Measurements from ENCODE around the gene SLC39A5. TPM values are rescaled to one million over a fixed set of nuclear protein-coding genes. Genes with fewer than 3 reads are reported as not detected.

SLC39A5 gene
- total RNA-seq = not detected in 2 replicates

GRCh38 chr12:56229916-56230431, at the start of gene SLC39A5:
TSS of gene SLC39A5 (plus strand) at chr12:56230051. CDS start at chr12:56231275, 1,224 bp downstream.

DNA sequence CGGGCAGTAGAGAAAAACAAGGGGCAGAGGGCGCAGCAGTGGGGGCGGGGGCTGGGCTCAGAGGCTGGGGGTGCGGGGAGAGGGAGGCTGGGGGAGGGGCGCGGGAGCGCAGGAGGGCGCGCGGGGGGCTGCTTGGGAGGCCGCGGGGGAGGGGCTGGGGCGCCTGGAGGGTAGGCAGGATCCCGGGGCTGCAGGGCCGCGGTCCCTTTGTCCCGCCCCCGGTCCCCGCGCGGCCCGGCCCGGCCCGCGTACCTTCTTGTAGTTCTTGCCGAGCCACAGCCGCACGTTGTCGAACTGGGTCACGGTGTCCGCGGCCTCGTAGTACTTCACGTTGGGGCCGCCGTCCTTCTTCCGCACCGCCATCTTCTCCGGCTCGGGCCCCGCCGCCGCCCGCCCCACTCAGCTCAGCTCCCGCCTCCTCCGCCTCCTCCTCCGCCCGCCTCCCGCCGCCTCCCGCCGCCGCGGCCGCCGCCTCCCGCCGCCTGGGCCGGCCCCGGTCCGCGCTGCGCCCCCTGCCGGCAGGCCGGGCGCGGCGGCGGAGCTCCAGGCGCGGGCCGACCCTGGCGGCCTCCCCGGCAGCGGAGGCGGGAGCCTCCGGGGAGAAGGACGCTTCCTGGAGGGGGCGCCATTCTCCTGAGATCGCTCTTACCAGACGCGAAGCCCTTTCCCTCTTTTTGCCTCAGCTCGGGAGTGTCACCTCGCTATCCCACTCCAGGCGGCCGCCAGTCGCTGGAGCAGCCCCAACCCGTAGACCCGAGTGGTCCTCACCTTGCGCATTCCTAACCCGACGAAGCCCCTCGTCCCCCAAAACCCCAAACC, 40.5 kb upstream of the SLC39A5 start, which contains the start of gene SMARCC2:
SMARCC2 (minus strand) TSS at position 385 of the 819 bp plus-strand sequence; CDS start at position 363, 22 bp downstream.

DNA sequence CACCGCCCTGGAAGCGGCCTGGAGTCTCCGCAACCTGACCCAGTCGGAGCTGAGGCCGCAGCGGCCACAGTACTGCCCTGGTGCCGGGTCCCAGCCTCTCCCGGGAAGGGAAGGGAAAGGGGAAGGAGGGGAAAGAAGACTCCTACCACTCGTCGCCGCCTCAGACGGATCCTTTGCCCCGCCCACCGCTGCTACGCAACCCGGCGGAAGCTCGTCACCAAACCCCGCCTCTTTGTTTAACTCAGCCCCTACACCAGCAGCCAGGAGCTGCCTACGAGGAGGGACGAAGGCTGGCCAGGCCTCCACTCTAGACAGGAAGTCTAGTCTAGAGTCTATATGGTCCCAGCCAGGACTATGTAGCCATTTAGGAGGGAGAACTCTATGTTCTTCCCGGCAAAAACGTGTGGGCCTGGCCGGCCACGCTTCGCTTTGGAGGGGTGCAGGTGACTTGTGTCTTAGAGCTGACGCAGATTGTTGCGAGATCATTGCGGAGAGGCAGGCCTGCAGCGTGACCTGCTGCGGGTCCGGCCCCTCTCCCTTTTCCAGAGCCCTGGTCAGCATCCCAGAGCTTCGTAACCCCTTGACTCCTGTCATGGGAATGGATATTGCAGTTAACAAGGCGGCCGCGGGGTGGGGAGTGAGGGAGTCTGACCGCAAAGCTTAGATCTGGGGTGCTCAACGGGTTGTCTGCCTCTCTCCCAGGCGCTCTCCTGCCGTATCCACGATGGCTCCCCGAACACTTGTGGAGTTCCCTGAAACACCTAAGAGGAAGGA, 7.9 kb upstream of the SLC39A5 start, which contains the start of gene RNF41:
RNF41 (minus strand) TSS at position 166 of the 774 bp plus-strand sequence. CDS start 7,875 bp downstream, outside the sequence.

GRCh38 chr12:56224102-56224701, 5.6 kb upstream of the SLC39A5 start, which contains the start of gene NABP2:
TSS of gene NABP2 (plus strand) at chr12:56224342. CDS start at chr12:56224857, 515 bp downstream.

GRCh38 chr12:56258068-56258819, 28.4 kb downstream of the SLC39A5 start, which contains the start of gene ANKRD52:
TSS of gene ANKRD52 (minus strand) at chr12:56258384. CDS start at chr12:56258269, 115 bp downstream.

DNA sequence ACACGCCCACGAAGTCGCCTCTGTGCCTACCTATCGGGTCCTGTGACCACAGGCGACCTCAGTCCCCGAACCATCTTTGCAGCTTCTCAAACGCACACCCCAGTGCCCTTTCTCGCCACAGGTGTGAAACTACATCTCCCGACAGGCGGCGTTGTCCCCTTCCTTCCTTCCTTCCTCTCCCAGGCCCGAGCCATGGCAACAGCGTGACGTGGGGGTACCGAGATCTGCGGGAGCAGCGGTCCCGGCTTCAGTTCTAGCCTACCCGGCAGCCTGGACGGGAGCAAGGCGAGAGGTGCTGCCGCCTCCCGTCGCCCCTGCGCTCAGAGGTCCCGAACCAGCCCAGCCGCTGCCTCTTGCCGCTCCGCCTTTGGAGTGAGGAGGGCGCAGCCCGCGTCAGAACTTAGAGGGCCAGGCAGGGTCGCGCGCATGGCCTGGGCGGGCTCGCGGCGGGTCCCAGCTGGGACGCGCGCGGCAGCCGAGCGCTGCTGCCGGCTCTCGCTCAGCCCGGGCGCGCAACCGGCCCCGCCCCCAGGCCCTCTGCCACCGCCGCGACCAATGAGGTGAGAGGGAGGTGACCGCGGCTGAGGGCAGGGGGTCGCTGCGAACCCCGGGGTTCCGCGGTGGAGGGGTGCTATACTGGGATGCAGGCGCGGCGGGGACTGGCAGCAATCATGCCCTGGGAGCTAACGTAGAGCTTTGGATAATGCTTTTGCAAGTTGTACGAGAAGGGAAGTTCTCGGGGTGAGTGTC, 37.0 kb downstream of the SLC39A5 start, which contains the start of gene COQ10A:
COQ10A (plus strand) TSS at position 250 of the 750 bp plus-strand sequence; CDS start at position 427, 177 bp downstream.

Other genes with a start within 250 kb of the SLC39A5 start
- 8.3 and 11.2 TPM in 2 replicates for gene SUOX, start 232.8 kb upstream of the SLC39A5 start, total RNA-seq
- gene IKZF4, start 209.0 kb upstream of the SLC39A5 start, total RNA-seq = 0.94 and 2.2 TPM in 2 replicates
- 1,053 and 1,704 TPM in 2 replicates for gene RPS26, start 188.1 kb upstream of the SLC39A5 start, total RNA-seq
- gene ERBB3, start 149.9 kb upstream of the SLC39A5 start, total RNA-seq = 6.2 and 14.0 TPM in 2 replicates
- gene PA2G4, start 125.5 kb upstream of the SLC39A5 start, total RNA-seq = 183 and 356 TPM in 2 replicates
- gene RPL41, start 113.4 kb upstream of the SLC39A5 start, total RNA-seq = 4,093 and 5,143 TPM in 2 replicates
- gene ZC3H10, start 111.8 kb upstream of the SLC39A5 start, total RNA-seq = 0.62 and 3.8 TPM in 2 replicates
- 176 and 198 TPM in 2 replicates for gene ESYT1, start 101.8 kb upstream of the SLC39A5 start, total RNA-seq
- gene MYL6B, start 77.5 kb upstream of the SLC39A5 start, total RNA-seq = 41.4 and 72.2 TPM in 2 replicates
- 1,992 and 2,124 TPM in 2 replicates for gene MYL6, start 71.7 kb upstream of the SLC39A5 start, total RNA-seq
- gene SMARCC2, start 40.6 kb upstream of the SLC39A5 start, total RNA-seq = 18.7 and 24.4 TPM in 2 replicates
- gene RNF41, start 8.1 kb upstream of the SLC39A5 start, total RNA-seq = 37.4 and 58.7 TPM in 2 replicates
- 33.0 and 54.3 TPM in 2 replicates for gene NABP2, start 5.7 kb upstream of the SLC39A5 start, total RNA-seq
- 11.9 and 14.2 TPM in 2 replicates for gene ANKRD52, start 28.3 kb downstream of the SLC39A5 start, total RNA-seq
- gene COQ10A, start 36.9 kb downstream of the SLC39A5 start, total RNA-seq = 4.8 TPM in 2 replicates
- 106 and 130 TPM in 2 replicates for gene CS, start 70.3 kb downstream of the SLC39A5 start, total RNA-seq
- 85.5 and 113 TPM in 2 replicates for gene CNPY2, start 85.9 kb downstream of the SLC39A5 start, total RNA-seq
- gene PAN2, start 103.9 kb downstream of the SLC39A5 start, total RNA-seq = 9.7 and 17.5 TPM in 2 replicates
- 2.7 and 5.5 TPM in 2 replicates for gene IL23A, start 108.8 kb downstream of the SLC39A5 start, total RNA-seq
- gene STAT2, start 130.1 kb downstream of the SLC39A5 start, total RNA-seq = 40.0 and 64.2 TPM in 2 replicates
- not detected in 2 replicates for gene APOF, start 132.8 kb downstream of the SLC39A5 start, total RNA-seq
- 9.2 and 23.6 TPM in 2 replicates for gene TIMELESS, start 219.4 kb downstream of the SLC39A5 start, total RNA-seq
- gene MIP, start 224.6 kb downstream of the SLC39A5 start, total RNA-seq = not detected in 2 replicates
- gene SPRYD4, start 238.5 kb downstream of the SLC39A5 start, total RNA-seq = 1.1 and 1.7 TPM in 2 replicates